Measurements from ENCODE around the gene ODR4.
"Not testable (repeated sequence)": the region's sequence is repeated elsewhere in the genome, so short reads cannot be mapped to it uniquely, and the experiment has no call there.

Gene ODR4

DNA sequence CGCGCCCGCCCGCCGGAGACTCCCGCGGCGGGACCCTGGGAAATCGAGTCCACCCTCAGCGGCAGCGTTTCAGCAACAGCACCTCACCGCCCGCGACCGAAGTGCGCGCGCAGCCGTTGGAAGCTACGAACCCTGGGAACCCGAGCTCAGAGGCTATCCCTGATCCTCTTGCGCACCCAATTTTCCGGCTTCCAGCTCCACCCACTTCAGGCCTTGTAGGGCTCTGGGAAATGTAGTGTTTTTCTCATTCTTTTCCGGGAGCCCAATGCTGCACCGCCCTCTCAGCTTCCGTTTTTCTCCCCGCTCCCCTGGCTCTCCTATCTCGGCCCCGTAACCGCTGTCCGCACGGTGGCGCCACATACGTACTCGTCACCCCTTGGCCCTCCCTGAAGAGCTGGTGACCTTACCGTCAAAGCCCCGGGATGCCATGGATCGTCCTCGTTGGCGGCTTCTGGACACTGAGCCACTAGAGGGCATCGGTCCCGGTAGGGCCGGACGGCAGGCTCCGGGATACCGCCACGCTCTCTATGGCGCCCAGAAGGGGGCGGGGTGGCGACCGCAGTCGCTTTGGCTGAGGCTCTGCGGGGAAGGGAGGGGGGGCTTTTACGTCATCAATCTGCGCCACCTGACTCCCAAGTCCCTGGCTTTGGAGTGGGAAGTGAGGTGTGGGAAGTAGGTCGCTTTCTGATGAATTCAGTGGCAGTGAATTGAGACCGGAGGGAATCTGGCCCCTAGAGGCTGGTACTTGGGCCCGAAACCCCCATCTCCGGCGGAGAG is at the start of gene ODR4, which contains the start of gene TPR:
ODR4 (plus strand) TSS at position 687 of the 777 bp plus-strand sequence. CDS start 3,948 bp downstream, outside the sequence.
TPR (minus strand) TSS at position 102 of the 777 bp plus-strand sequence. CDS start 225 bp downstream, outside the sequence.
- DNase-seq: peak; percentile 96

DNA sequence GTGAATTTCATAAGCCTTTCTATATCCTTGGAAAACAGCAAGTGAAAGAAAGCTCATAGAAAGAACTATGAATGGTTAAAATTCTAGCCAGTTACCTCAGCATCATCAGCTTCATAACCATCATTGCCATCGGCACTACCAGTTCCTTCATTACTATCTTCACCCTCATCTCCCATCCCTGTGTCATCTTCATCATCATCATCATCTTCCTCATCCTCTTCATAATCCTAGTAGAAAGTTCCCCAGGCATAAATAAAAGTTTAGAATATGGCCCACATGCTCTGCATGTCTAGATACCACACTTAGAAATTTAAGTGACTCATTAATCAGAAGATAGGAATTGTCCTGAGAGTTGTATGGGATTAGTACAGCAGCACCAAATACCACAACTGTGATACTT is 49.6 kb upstream of the ODR4 start:
- no peak for DNase-seq

DNA sequence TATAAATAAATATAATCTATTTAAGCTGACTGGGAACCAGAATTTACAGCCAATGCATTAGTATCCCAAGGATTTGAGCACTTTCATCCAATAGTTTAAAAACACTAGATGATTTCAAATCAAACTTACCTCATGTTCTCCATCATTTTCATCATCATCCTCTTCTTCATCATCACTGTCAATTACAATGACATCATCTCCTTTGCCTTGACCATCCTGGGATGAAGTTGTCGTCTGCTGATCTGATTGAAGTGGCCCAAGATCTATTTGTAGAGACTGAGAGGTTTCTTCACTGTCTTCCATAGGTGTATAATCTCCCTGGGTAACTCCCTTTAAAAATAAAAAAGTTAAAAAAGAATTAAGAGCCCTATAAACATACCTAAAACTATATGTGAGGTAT is 48.3 kb upstream of the ODR4 start:
- DNase-seq: no peak

DNA sequence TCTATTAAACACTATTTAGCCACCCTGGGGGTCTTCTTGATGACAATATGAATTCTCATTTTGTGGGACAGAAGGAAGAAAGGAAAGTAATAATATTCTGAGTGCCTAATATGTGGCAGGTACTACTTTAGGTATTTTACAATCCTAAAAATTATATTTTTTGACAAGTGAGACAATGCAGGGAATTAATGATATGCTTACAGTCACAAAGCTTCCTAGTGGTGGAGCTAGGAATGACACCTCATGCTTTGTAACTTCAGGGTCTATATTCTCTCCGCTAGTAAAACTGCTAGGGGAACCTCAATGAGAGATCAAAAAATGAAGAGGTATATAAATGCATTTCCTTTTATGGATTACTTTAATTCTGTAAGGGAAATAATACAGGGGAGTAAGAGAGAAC is 44.9 kb upstream of the ODR4 start:
- DNase-seq: no peak

- DNase-seq: no peak
Measured at GRCh38 chr1:186337554-186337953, 38.1 kb upstream of the ODR4 start.

DNA sequence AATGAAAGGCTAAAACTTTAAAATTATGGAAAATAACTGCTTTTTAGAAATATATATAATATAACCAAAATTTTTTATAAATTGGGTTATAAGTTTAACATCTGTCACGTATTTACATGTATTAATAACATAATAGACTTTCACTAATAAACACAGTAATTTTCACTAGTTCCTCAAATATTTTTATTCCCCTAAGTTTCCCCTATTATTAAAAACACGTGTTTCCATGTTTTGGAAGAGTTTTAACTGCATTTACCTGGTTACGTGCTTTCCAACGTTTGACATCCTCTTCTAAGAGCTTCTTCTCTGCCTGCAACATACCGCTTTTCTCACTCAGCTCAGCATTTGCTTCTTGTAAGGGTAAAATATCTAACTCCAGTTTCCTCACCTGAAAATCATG is 34.9 kb upstream of the ODR4 start:
- DNase-seq: no peak

- DNase-seq: not testable (repeated sequence)
Measured at GRCh38 chr1:186347837-186348691, 27.6 kb upstream of the ODR4 start.

DNA sequence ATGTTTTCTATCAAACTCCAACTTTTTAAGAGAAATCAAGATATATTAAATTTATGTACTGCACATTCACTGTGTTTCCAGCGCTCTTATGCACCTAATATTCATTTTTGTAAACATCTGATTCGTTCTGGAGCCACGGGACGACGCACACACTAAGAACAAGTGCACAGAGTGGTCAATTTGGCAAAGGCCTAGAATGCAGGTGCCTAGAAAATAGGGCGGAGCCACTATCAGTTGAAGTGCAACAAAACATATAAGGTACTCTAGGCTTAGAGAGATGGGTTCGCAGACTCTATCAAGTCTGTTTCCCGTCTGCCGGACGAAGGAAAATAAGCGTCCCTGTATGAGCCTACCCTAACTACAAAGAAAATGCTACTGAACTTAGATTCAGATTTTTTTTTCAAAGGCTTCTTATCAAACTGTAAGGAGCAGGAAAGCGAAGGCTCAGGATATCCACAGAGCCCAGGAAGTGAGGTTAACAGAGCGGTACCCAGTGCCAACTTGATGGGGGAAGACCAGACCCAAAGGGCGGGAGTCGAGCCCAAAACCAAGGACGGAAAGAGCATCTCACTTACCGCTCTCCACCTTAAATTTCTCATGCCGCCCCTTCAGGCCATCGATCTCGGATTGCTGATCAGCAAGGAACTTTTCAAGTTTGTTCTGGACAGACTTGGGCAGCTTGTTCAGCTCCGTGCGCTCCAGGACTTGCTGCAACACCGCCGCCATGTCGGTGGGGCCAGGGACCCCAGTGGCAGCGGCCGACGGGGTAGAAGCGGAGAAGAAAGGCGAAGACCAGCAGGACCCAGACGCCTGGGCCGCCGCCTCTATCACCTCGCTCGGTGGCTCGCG is 1.1 kb upstream of the ODR4 start:
- peak; percentile 36 for DNase-seq

GRCh38 chr1:186375929-186376319 is 286 bp downstream of the ODR4 start:
- DNase-seq: no peak

GRCh38 chr1:186386725-186387383 is 11.2 kb downstream of the ODR4 start:
- no peak for DNase-seq

GRCh38 chr1:186390925-186391324 is 15.3 kb downstream of the ODR4 start:
- DNase-seq: no peak

DNA sequence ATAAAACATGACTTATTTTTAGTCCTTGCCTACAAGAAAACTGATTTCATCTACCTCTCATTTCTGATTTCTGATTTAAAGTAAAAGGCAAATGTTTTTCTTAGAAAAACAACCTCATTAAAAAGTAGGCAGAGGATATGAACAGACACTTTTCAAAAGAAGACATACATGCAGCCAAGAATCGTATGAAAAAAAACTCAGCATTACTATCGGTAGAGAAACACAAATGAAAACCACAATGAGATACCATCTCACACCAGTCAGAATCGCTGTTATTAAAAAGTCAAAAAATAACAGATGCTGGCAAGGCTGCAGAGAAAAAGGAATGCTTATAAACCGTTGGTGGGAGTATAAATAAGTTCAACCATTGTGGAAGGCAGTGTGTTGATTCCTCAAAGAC is 16.2 kb downstream of the ODR4 start:
- DNase-seq: no peak

GRCh38 chr1:186392711-186393110 is 17.1 kb downstream of the ODR4 start:
- not testable (repeated sequence) for DNase-seq

- DNase-seq: not testable (repeated sequence)
Measured at GRCh38 chr1:186401446-186401845, 25.8 kb downstream of the ODR4 start.

- DNase-seq: no peak
Measured at GRCh38 chr1:186403632-186404031, 28.0 kb downstream of the ODR4 start.

DNA sequence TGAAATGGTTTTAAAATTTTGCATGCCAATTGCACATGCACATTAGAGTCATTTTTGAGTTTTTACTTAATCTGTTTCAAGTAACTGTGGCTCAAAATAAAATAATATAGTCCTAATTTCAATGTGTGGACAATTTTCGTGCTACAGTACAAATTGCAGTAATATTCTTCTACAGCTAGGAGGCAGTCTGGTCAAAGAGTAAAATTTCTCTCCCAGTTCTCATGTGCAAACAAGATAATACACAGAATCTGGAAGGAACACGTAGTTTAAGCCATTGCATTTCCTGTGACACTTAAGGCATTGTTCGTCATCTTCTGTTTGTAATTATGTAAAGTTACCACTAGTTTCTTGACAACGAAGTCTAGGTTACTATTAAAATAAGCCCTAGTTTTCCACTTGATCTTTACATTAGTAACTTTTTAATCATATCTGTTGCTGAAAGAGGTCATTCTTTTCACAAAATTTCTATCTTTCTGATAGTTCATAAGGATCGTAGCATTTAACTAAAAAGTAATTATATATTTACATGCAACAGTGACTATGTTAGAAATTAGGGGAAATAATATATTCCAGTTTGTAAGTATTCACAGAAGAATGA is 28.9 kb downstream of the ODR4 start:
- no peak for DNase-seq

DNA sequence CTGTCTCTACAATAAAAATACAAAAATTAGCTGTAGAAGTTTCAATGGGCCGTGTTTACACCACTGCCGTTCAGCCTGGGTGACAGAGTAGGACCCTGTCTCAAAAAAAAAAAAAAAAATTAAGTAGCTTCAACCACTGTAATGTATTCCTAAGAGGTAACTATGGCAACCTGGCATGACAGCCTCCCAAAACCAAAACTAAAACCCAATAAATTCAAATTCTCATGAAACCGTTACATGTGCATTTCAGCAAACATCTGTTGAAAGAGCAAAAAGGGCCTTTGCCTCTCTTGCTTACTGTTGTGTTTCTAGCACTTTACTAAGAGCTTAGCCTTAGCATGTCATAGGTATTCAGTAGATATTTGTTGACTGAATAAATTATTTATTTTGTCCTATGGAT is 33.5 kb downstream of the ODR4 start:
- DNase-seq: no peak

DNA sequence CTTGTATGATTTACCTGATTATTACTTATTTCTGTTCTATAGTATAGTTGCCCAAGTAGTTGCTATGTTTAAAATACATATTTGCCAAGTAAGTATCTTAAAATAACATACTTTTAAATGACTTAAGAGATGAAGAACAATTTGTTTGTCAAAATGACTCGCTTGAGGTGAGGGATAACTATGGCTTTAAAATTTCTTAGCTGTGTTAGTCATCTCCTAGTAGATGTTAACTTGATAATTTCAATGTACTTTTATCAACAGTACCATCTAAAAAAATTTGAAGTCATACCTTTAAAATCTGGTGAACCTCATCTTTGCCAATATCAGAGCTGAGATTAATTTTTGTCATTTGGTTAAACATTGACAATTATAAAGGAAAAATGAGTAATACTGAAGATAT is 37.7 kb downstream of the ODR4 start:
- no peak for DNase-seq

DNA sequence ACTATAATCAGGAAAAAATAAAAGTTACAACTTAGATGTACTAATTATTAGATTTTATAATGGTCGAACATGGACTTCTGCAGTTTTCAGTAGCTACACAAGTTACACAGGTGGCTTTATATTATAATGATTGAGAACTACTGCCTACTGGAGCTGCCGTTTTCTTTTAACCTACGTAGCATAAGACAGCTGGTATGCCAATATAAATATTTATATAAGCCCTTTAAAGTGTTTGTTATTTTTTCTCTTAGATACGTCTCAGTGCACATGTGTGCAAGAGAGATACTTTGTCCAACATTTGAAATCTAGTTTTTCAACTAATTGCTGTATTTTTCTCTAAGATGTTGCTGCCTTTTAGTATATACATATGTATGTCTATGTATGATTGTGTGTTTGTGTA is 42.9 kb downstream of the ODR4 start:
- DNase-seq: no peak

DNA sequence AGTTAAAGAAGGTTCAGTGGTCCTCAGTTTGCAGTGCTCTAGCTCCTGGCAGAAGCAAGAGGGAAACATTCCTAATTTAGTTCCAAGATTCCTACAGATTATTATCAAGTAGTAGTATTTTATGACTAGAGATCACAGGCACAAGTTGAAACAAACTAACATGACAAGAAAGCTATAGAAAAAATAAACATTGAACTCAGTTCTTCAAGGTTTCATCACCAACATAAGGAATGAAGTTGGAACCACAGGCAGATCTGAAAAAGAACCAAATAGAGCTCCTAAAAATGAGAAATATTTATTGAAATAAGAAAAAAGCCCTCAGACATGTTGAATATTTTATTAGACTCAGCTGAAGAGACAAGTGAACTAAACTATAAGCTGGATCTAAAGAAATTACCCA is 44.7 kb downstream of the ODR4 start:
- DNase-seq: no peak

DNA sequence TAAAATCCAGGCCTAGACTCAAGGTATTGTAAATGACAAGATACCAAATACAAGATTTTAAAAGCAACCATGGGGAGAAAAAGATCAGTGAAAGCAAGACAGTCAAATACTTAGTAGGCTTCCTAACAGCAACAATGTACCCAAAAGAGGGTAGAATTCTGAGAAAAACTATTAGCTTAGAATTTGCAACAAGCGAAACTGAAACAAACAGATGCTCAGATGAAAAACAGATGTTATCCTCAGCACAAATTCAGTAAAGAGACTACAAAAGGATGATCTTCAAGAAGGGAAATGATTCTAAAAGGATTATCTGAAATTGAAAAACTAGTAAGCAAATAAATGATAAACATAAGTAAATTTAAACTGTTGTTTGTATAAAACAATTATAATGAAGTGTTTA is 45.3 kb downstream of the ODR4 start:
- no peak for DNase-seq

GRCh38 chr1:186421446-186421845 is 45.8 kb downstream of the ODR4 start:
- no peak for DNase-seq
